GM13976 (cell line): ENCODE results near the gene ZNF346.

Source experiments
- DNase-seq: peaks from one replicate; pipeline ENCODE4 v3.0.0; 2012; ENCODE audit warnings: low spot score
- in situ Hi-C: fragments of 300-500 bp; cut with MboI; formaldehyde crosslinking; loops from one replicate; pipeline ENCODE4 v1.12.0; 2022; ENCODE audit warnings: low sequenced_read_pairs, mixed read lengths, inconsistent platforms; ENCODE audit not compliant: unreplicated experiment
- TF ChIP-seq, protein P1 (sequence below): IDR thresholded peaks from 2 replicates; pipeline ENCODE4 v1.5.1; 2012; ENCODE audit warnings: borderline replicate concordance, mild to moderate bottlenecking; ENCODE audit not compliant: insufficient read depth; ENCODE audit errors: extremely low read depth, missing control alignments, control extremely low read depth

Gene ZNF346

DNA sequence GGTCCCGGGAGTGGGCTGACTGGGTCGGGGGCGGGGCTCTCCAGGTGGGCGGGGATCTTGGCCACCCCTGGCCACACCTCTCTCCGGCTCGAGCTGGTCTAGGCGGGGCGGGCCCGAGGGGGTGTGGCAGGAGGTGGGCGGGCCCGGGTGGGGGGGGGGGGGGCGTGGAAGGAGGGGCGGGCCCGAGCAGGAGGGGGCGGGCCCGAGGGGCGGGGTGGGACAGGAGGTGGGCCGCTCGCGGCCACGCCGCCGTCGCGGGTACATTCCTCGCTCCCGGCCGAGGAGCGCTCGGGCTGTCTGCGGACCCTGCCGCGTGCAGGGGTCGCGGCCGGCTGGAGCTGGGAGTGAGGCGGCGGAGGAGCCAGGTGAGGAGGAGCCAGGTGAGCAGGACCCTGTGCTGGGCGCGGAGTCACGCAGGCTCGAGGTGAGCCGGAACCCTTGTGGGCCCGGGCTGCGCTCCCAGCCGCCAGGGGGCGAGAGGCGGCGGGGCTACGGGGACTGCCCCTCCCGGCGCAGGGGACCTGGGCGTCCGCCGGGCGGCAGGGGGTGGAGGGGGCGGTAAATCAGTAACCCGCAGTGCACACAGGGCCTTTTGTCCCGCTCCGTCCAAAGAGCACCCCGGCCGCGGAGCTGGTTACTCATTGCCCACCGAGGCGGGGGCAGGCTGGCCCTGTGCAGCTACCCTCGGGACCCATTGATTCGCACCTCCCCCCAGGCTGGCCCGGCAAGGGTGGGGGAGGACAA lies 64.3 kb downstream of the ZNF346 start, which contains the start of gene FGFR4:
Gene FGFR4, plus strand, starts transcription at position 262 of the 744 bp plus-strand sequence. CDS start 2,688 bp downstream, outside the sequence.
- DNase-seq = peak; percentile 94
- TF ChIP-seq, protein P1, sequence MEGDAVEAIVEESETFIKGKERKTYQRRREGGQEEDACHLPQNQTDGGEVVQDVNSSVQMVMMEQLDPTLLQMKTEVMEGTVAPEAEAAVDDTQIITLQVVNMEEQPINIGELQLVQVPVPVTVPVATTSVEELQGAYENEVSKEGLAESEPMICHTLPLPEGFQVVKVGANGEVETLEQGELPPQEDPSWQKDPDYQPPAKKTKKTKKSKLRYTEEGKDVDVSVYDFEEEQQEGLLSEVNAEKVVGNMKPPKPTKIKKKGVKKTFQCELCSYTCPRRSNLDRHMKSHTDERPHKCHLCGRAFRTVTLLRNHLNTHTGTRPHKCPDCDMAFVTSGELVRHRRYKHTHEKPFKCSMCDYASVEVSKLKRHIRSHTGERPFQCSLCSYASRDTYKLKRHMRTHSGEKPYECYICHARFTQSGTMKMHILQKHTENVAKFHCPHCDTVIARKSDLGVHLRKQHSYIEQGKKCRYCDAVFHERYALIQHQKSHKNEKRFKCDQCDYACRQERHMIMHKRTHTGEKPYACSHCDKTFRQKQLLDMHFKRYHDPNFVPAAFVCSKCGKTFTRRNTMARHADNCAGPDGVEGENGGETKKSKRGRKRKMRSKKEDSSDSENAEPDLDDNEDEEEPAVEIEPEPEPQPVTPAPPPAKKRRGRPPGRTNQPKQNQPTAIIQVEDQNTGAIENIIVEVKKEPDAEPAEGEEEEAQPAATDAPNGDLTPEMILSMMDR = peak; percentile 74
- in situ Hi-C loops = no loop called here

GRCh38 chr5:177087398-177088005 lies 65.0 kb downstream of the ZNF346 start:
- DNase-seq = no peak
- in situ Hi-C loops = no loop called here
- TF ChIP-seq, protein P1 = no peak

DNA sequence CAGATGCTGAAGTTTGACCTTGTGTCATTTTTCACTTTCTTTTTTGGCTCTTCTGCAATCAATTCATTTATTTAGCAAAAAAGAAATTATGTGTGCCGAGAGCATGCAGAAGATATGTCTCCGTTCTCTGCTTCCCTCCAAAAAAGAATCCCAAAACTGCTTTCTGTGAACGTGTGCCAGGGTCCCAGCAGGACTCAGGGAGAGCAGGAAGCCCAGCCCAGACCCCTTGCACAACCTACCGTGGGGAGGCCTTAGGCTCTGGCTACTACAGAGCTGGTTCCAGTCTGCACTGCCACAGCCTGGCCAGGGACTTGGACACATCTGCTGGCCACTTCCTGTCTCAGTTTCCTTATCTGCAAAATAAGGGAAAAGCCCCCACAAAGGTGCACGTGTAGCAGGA lies 66.6 kb downstream of the ZNF346 start:
- TF ChIP-seq, protein P1 = no peak
- DNase-seq = no peak
- in situ Hi-C loops = no loop called here

DNA sequence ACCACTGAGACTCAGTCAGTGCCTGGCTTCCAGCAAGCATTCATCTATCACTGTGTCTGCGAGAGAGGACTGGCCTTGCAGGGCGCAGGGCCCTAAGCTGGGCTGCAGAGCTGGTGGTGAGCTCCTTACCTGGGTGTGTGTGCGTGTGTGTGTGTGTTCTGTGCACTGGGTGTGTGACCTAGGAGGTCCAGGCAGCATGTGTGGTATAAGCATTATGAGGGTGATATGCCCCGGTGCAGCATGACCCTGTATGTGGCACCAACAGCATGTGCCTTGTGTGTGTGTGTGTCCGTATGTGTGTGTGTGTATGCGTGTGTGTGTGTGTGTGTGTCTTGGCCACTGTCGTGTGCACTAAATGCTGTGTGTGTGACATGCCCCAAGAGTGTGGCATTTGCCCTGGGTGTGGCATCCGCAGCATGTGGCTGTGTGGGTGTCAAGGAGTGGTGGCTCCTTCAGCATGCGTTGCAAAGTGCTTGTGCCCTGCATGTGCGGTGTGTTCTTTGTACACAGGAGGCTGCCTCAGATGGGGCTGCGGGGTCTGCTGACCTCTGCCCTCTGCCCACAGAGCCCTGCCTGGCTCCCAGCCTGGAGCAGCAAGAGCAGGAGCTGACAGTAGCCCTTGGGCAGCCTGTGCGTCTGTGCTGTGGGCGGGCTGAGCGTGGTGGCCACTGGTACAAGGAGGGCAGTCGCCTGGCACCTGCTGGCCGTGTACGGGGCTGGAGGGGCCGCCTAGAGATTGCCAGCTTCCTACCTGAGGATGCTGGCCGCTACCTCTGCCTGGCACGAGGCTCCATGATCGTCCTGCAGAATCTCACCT lies 67.5 kb downstream of the ZNF346 start:
- in situ Hi-C loops = no loop called here
- DNase-seq = no peak
- TF ChIP-seq, protein P1 = no peak

- in situ Hi-C loops = no loop called here
- DNase-seq = no peak
- TF ChIP-seq, protein P1 = no peak
Measured at GRCh38 chr5:177090813-177091212, 68.3 kb downstream of the ZNF346 start.

DNA sequence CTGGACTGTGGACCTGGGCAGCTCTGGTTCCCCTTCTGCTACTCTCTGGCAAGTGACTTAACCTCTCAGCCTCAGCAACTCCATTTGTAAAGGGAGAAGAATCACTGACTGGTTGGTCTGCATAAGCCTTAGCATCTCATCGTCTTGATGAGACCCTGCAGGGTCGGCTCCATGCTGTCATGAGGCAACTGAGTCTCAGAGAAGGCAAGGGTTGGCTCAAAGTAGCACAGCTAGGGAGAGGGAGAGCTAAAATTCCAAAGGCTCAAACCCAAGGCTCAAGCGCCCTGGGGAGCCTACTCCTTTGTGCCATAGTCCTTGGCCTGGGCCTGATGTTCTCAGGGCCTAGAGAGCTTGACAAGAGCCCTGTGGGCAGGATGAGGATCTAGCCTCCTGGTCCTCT lies 68.7 kb downstream of the ZNF346 start:
- TF ChIP-seq, protein P1 = no peak
- no peak for DNase-seq
- in situ Hi-C loops = no loop called here
